GM19193 (cell line): ENCODE results near the gene AP1M1.

Experiments
- POLR2A ChIP-seq: IDR thresholded peaks from 4 replicates; pipeline ENCODE4 v1.6.1; 2011; ENCODE audit not compliant: insufficient read depth, insufficient read length; ENCODE audit errors: extremely low read depth

AP1M1 gene

DNA sequence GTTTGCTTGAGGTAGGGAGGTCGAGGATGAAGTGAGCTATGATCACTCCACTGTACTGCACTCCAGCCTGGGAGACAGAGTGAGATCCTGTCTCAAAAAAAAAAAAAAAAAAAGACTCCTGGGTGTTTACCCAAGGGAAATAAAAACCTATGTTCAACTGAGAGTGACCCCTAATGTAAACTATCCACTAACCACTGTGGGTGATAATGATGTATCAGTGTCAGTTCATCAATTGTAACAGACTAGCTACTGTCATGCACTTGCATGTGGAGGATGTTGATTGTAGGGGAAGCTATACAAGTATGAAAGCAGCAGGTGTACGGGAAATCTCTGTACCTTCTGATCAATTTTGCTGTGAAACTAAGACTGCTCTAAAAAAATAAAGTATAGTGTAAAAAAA, 21.8 kb upstream of the AP1M1 start:
- TF ChIP-seq POLR2A: no peak

DNA sequence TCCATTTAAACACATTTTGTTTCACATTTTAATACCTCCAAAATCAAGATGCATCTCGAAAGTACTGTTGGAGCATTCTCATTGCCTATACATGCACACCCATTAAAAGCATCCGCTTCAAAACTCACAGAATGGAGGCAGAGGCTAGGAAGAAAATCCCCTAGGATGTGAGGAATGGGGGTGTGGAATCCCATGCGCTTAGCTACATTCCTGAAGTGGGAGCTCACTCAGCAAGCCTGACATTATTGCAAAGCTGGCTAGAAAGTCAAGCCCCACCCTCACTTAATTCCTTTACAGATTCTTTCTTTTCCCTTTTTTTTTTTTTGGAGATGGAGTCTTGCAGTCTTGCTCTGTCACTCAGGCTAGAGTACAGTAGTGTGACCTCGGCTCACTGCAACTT, 17.1 kb upstream of the AP1M1 start:
- no peak for TF ChIP-seq POLR2A

DNA sequence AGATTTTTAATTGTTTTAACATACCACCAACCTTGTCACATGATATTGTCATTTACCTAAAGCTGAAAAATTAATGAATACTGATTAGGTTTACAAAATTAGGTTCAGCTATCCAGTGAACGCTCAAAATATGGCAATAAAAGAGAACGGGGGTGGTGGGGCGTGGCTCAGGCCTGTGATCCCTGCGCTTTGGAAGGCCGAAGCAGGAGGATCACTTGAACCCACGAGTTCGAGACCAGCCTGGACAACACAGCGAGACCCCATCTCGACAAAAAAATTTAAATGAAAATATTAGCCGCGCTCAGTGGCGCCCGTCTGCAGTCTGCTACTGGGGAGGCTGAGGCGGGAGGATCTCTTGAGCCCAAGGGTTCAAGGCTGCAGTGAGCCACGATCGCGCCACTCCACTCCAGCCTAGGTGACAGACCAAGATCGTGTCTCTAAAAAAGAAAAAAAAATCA, 13.0 kb upstream of the AP1M1 start:
- TF ChIP-seq POLR2A: no peak

DNA sequence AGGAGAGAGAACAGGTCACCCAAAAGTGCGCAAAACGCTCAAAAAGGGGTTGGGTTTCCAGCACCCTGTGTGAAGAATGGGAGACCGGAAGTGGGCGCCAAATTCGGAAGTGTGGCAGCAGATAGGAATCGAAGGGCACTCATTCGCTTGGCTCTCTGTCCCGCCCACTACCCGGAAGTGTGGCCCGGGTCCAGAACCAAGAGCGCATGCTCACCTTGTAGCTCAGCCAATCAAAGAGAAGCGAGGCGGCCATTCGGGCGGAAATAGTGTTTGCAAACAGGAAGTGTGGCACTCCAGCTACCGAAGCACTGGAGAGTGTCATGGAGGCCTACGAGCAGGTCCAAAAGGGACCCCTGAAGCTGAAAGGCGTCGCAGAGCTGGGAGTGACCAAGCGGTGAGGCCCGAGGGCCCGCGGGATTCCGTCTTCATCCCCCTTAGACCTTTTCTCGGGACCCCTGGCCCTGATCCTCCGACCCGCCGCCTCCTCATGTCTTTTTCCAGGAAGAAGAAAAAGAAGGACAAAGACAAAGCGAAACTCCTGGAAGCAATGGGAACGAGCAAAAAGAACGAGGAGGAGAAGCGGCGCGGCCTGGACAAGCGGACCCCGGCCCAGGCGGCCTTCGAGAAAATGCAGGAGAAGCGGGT, 12.5 kb upstream of the AP1M1 start, which contains the start of gene FAM32A:
Gene FAM32A (plus strand): TSS at position 288 of the 645 bp plus-strand sequence. CDS start 33 bp downstream, at position 321.
- TF ChIP-seq POLR2A: peak; percentile 74

DNA sequence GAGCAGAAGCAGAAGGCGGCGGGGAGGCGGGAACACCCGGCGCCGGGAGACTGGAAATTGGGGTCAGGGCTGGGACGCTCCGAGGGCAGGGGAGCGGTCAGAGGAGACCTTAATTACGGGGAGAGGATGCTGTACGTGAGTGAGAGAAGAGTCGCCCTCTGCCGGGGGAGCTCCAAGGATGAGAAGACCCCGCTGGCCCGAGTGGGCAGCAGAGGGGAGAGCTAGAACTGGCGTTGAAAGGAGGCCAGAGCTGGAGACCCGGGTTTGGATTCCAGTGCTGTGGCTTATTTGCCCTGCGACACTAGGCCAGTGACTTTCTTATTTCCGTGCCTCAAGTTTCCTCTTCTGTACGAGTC, 12.0 kb upstream of the AP1M1 start:
- no peak for TF ChIP-seq POLR2A

DNA sequence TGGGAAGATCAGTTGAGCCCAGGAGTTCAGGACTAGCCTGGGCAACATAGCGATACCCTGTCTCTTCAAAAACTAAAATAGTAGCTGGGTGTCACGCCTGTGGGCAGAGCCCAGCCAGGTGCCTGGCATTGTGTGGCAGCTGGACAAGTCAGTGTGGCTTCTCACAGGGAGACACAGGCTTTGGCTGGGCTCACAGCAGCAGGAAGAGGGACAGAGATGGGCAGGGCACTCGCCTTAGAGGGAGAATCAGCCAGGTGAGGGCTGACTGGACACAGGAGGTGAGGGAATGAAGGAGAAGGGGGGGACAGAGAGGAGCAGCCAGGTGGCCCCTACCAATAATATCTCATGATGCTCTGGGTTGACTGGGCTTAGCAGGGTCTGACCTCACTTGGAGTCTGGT, 9.2 kb upstream of the AP1M1 start:
- no peak for TF ChIP-seq POLR2A

DNA sequence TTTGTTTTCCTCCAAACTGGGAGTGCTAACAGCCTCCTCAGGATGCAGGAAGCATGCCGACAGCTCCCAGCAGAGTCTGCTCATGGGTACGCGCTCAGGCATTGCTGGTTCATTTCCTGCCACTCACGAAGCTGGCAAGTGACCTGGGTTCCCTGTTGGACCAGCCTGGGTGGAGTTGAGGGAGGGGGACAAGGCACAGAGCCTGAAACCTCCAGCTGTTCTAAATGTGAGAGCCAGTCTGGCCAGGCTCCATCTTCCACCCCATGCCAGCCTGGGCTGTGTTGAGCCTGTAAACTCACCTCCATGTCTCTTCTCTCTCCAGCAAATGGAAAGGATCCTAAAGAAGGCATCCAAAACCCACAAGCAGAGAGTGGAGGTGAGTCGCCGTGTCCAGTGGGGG, 7.5 kb upstream of the AP1M1 start:
- no peak for TF ChIP-seq POLR2A

DNA sequence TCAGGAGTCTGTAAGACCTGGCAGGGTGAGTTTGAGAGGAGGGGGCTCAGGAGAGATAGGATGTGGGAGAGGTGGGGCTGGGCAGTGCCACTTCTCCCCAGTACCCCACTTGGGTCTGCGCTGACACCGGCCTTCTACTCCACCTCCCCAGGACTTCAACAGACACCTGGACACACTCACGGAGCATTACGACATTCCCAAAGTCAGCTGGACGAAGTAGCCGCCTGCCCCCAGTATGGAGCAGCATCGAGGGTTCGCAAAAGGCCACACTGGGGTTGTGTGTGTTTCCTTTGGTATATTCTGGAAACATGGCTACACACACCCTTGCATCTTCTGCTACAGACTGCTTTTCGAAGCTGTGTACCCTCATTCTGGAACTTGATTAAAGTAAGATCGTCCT, 7.0 kb upstream of the AP1M1 start:
- TF ChIP-seq POLR2A: no peak

DNA sequence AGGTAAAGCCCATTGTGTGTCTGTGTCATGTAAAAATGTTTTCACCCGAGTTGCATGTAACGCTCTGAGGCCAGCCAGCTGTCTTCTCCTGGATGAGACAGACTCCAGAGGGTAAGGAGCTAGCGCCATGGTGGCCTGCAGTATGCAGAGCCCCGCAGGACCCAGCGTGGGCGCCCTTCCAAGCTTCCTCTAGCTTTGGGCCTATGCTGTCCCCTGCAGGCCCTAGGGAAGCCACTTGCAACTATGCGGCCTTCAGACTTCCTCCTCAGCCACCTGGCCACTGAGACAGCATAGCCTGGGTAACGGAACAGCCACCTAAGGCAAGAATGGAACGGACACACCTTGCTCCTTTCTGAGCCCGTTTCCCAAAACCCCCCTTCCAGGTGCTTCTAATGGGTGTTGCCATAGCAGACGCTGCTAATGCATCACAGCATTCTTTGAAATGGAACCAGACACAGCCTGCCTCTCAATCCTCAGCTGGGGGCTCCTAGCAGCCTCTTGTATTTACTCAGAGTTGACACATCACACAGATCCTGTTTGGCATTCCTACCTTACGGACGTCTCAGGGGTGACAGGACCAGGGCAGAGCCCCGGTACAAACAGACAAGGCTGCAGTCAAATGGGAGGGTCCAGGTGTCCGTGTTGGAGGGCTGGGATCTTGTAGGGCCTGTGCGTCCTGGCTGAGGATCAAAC, 6.3 kb upstream of the AP1M1 start:
- TF ChIP-seq POLR2A: no peak

DNA sequence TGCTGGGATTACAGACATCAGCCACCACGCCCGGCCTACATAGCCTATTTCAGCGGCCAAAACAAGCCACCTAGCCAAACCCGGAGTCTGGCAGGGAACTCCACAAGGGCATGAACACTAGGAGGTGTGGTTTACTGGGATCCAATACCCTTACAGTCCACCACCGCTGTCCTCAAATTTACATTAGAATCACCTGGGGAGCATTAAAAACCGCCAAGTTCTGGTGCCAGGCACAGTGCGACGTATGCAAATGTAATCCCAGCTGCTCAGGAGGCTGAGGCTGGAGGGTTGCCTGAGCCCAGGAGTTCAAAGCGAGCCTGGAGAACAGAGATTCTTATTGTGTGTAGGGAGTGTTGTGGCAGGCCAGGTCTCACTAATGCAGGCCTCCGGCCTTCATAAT, 4.2 kb upstream of the AP1M1 start:
- no peak for TF ChIP-seq POLR2A

DNA sequence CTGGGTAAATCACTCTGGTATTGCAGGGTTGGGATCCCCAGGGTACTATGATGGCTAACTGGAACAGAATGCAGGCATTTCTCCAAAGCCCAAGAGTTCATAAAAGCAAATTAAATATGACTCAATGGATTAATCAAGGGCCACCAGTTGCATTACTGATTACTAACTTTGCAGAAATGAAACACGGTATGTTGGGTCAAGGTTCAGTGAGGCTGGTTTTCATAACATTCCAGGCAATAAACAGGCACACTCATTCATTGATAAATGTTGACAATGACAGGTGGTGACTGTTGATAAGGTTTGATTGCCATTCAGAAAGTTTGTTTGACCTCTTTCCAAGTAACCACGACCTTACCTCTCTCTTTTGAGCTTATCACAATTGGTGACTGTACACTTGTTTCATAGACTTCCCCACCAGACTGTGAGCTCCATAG, 506 bp upstream of the AP1M1 start:
- TF ChIP-seq POLR2A: no peak

DNA sequence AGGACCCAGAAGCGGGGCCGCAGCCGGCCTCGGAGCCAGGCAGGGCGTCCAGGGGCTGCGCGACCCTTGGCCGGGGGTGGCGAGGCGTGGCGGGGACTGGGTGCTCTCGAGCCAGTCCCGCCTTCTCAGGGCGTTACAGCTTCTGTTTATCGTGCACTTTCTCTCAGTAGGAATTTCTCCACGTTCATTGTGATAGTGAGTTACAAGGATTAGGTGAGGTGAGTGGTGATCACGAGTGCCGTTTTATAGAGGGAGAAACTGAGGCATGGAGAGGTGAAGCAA, 600 bp downstream of the AP1M1 start:
- no peak for TF ChIP-seq POLR2A

DNA sequence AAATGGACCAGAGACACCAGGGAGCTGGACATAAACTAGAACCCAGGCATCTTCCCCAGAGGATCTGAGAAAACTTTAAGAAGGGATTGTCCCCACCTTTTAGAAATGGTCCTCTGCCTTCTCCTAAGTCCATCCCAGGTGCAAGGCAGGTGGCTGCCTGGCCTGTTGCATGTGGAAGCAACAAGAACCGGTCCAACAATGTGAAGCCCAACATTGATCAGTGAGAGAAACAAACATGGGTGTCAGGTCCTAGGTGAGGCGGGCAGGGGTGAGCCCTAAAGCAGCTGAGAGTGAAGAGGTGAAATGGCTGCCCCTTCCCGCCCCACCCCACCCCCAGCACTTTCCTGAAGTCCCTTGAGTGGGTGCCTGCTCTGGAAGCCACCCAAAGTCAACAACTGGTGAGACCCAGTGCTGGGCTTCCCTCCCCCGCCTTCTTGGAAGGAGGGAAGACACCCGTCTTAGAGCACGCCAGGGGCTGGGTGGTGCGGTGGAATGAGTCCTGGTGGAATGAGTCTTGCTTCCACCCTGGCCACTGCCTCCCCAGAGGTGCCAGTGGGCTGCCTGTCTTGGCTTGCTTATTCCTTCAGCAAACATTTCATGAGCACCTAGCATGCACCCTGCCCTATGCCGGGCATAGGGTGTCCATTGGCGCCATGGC, 1.7 kb downstream of the AP1M1 start:
- no peak for TF ChIP-seq POLR2A

DNA sequence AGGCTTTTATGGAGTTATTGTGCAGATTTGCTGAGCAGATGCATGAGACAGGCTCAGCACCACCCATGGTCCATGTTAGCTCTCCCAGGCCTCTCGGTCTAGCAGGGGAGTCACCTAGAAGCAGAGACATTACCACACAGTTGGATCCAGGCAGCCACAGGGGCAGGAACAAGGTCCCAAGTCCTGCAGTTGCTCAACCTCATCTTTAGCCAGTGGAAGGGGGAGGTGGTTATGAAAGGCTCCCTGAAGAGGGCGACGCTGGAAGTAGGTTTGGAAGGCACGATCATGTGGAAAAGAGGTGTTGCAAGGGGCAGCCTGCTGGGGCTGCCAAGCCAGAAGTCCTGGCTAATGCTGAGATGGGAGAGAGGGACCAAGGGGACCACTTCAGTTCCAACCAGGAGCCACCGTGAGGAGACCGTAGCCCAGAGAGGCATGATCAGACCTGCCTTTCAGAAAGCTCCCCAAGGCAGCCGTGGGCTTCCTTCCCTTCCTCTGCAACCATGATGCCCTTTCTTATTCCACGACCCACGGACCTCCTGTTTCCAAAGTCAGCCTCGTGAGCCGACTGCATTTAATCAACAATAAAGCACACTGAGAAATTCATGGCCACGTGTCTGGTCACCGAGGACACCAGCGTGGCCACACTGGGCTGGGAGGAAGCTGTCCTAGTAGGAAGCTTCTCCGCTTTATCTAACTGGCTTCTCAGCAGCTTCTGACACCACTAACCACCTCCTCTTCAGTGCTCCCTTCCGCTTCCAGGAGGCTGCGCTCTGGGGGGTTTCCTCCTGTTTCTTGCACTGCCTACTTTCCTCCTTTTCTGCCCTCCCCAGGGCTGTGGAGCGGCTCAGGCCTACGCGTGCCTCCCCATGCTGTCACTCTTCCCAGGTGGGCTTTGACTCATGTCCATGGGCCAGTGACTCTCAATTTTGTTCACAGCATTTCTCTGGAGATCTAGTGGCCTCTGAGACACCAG, 2.6 kb downstream of the AP1M1 start:
- TF ChIP-seq POLR2A: no peak

DNA sequence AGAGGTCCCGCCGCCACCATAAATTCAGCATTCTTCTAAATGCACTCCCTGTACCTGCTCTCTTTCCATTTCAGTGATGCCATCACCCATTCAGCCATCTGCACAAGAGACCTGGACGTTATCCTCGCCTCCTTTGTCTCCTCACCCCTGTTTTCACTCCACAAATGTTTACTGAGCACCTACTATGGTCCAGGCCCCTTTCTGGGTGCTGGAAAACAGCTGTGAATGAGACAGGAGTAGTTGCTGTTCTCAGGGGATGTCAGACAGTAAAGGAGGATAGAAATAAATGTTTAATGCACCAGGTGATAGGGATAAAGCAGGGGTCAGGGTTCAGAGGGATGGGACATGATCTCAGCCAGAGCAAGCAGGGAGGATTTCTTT, 3.3 kb downstream of the AP1M1 start:
- TF ChIP-seq POLR2A: no peak

DNA sequence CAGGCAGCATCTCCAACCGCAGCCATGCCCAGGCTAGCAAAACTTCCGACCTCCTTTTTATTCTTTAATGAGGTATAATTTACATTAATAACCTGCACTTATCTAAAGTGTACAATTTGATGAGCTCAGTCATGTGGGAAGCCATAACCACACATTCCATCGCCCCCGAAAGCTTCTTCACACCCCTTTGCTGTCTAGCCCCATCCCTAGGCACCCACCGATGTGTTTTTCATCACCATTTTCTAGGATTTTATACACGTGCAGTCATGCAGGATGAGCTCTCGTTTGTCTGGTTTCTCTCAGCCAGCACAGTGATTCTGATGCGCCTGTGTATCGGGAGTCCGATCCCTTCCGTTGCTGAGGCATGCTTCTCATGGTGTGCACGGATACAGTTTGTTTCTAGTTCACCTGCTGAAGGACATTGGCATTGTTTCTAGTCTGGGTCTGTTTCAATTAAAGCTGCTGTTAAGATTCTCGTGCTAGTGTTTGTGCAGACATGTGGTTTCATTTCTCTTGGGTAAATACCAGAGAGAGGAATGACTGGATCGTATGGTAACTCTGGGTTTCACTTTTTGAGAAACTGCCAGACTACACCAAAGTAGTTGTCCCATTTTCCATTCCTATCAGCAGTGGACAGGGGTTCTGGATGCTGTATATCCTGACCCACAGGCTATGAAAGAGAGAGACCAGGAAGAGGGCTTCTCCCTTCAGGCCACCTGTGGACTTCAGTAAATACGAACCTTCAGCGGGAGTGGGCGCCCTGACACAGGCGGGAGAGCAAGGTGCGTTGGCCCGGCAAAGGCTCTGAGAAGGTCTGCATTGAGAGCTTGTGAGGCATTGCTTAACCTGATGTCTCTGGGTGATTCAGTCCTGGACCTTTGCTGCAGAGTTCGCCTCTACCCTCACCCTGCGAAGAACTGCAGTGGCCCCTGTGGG, 4.9 kb downstream of the AP1M1 start:
- TF ChIP-seq POLR2A: no peak
